Uterus (tissue), 4 donors: ENCODE results near the gene IL3. TPM values are rescaled to one million over a fixed set of nuclear protein-coding genes. Genes with fewer than 3 reads are reported as not detected.

Experiments
- DNase-seq, 2 donors: peaks; one replicate each; pipeline ENCODE4 v3.0.0-alpha.2; 2019 to 2020
- H3K27ac ChIP-seq, 2 donors: fragments of 200-600 bp; sonication (generic); 1 replicate in 1 of 2; 2 replicates in 1 of 2; pipeline ENCODE4 v1.5.1; 2016 to 2018
- H3K27me3 ChIP-seq, 2 donors: fragments of 200-600 bp; sonication (generic); one replicate each; pipeline ENCODE4 v1.5.1; 2018 to 2019; ENCODE audit warnings: control low read depth in 1 of 2
- H3K36me3 ChIP-seq, 2 donors: fragments of 200-600 bp; sonication (generic); one replicate each; pipeline ENCODE4 v1.5.1; 2019; ENCODE audit warnings: control low read depth in 1 of 2
- H3K4me1 ChIP-seq, 2 donors: fragments of 200-600 bp; sonication (generic); one replicate each; pipeline ENCODE4 v1.5.1; 2018 to 2019; ENCODE audit warnings: control low read depth in 1 of 2
- H3K4me3 ChIP-seq, 2 donors: fragments of 200-600 bp; sonication (generic); 1 replicate in 1 of 2; 2 replicates in 1 of 2; pipeline ENCODE4 v1.5.1; 2018 to 2019; ENCODE audit warnings: mild to moderate bottlenecking in 1 of 2
- H3K9me3 ChIP-seq, 2 donors: fragments of 200-600 bp; sonication (generic); one replicate each; pipeline ENCODE4 v1.5.1; 2019; ENCODE audit warnings: control low read depth in 1 of 2
- POLR2A ChIP-seq, 2 donors: fragments of 450-650 bp; IDR thresholded peaks; one replicate each; pipeline ENCODE4 v1.6.1; 2016; ENCODE audit warnings: antibody characterized with exemption in 2 of 2, mild to moderate bottlenecking in 1 of 2, moderate library complexity in 1 of 2
- intact Hi-C: fragments of 100-400 bp; cut with DNase I; formaldehyde crosslinking; loops from one replicate; pipeline ENCODE4 v1.15.1; 2023; ENCODE audit warnings: low total_unique reads
- total RNA-seq, 4 donors: library from RNA; depleted of rRNA in 3 of 4; stranded (reverse); fragments of >200 nt in 3 of 4; gene quantifications; one replicate each; pipeline versions ENCODE4 v1.1.0 to v1.2.4, GENCODE V29; 2014 to 2023
- TF ChIP-seq, protein P1 (sequence below), 4 experiments: fragments of 200-600 bp in 2 of 4; fragments of 450-650 bp in 2 of 4; sonication (generic) in 2 of 4; IDR thresholded peaks; one replicate each; pipeline ENCODE4 v1.5.1; 2016 to 2019; ENCODE audit warnings: antibody characterized with exemption in 4 of 4, mild to moderate bottlenecking in 2 of 4, moderate library complexity in 1 of 4
- donor health status: DM: yes; HTN: yes; CAD: no.

IL3 gene
- total RNA-seq: not detected

GRCh38 chr5:132060501-132061161 is at the start of gene IL3:
TSS of gene IL3 (plus strand) at chr5:132060655. CDS start at chr5:132060707, 52 bp downstream.
- no peaks in the 10 kb centered on the region for H3K4me1 ChIP-seq
- no peaks in the 10 kb centered on the region for H3K27me3 ChIP-seq
- intact Hi-C loops: loop anchor here (5.0 kb wide), 1 partner anchor 473 kb away; no protein-coding TSS in a partner anchor
- no peaks in the 10 kb centered on the region for H3K9me3 ChIP-seq
- DNase-seq: peak; percentile 6 to 8
- no peak within 1 kb of the TSS for H3K27ac ChIP-seq
- TF ChIP-seq, protein P1, sequence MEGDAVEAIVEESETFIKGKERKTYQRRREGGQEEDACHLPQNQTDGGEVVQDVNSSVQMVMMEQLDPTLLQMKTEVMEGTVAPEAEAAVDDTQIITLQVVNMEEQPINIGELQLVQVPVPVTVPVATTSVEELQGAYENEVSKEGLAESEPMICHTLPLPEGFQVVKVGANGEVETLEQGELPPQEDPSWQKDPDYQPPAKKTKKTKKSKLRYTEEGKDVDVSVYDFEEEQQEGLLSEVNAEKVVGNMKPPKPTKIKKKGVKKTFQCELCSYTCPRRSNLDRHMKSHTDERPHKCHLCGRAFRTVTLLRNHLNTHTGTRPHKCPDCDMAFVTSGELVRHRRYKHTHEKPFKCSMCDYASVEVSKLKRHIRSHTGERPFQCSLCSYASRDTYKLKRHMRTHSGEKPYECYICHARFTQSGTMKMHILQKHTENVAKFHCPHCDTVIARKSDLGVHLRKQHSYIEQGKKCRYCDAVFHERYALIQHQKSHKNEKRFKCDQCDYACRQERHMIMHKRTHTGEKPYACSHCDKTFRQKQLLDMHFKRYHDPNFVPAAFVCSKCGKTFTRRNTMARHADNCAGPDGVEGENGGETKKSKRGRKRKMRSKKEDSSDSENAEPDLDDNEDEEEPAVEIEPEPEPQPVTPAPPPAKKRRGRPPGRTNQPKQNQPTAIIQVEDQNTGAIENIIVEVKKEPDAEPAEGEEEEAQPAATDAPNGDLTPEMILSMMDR (IDR thresholded peaks at IDR 0.05): no peak
- no peak for TF ChIP-seq POLR2A (IDR thresholded peaks at IDR 0.05)
- no peaks in the 10 kb centered on the region for H3K36me3 ChIP-seq
- no peak within 1 kb of the TSS for H3K4me3 ChIP-seq

DNA sequence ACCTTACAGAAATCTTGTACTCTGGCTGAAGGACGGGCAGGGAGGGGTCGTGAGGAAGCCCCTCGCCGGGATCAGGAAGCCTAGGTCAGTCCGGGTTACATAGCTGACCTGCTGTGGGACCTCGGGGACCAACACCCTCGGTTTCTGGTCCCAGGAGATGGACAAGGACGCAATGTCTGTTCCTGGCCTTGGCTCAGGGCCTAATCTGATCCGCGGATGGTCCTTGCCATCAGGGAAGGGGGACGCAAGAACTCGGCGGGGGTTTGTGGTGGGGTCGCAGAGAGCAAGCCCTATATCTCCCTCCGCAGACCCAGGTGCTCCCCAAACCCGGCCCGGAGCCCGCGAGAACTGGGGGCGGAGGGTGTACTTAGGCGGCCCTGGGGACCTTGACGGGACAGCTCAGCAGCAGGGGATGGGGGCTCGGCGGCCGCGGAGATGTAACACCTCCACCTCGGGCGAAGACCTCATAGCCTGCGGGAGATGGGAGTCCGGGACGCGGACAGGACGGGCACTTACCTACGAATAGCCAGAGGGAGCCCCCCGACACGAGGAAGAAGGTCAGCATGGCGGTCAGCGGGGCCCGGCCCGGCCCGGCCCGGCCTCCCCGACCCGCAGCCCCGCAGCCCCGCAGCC is 49.4 kb upstream of the IL3 start:
- no peaks in the 10 kb centered on the region for H3K9me3 ChIP-seq
- DNase-seq: peak in 1 of 2 donors; percentile 7
- intact Hi-C loops: no loop called here
- no peaks in the 10 kb centered on the region for H3K36me3 ChIP-seq
- H3K27ac ChIP-seq: no peak overlapping the region
- no peak for TF ChIP-seq POLR2A (IDR thresholded peaks at IDR 0.05)
- TF ChIP-seq, protein P1 (IDR thresholded peaks at IDR 0.05): no peak
- peaks cover 0 to 11% of the 10 kb centered on the region in 2 donors for H3K4me1 ChIP-seq
- H3K27me3 ChIP-seq: no peaks in the 10 kb centered on the region
- H3K4me3 ChIP-seq: peak overlapping the region; percentile 9 to 34

GRCh38 chr5:132011622-132012343 is 48.7 kb upstream of the IL3 start, which contains the start of gene ACSL6:
TSS of gene ACSL6 (minus strand) at chr5:132011658. CDS start at chr5:132011553, 105 bp downstream.
- H3K27ac ChIP-seq: no peak within 1 kb of the TSS
- peak within 1 kb of the TSS; percentile 9 to 34 for H3K4me3 ChIP-seq
- peaks cover 0 to 11% of the 10 kb centered on the region in 2 donors for H3K4me1 ChIP-seq
- intact Hi-C loops: no loop called here
- no peak for TF ChIP-seq POLR2A (IDR thresholded peaks at IDR 0.05)
- TF ChIP-seq, protein P1 (IDR thresholded peaks at IDR 0.05): no peak
- H3K27me3 ChIP-seq: no peaks in the 10 kb centered on the region
- H3K9me3 ChIP-seq: no peaks in the 10 kb centered on the region
- DNase-seq: peak in 1 of 2 donors; percentile 8
- no peaks in the 10 kb centered on the region for H3K36me3 ChIP-seq

DNA sequence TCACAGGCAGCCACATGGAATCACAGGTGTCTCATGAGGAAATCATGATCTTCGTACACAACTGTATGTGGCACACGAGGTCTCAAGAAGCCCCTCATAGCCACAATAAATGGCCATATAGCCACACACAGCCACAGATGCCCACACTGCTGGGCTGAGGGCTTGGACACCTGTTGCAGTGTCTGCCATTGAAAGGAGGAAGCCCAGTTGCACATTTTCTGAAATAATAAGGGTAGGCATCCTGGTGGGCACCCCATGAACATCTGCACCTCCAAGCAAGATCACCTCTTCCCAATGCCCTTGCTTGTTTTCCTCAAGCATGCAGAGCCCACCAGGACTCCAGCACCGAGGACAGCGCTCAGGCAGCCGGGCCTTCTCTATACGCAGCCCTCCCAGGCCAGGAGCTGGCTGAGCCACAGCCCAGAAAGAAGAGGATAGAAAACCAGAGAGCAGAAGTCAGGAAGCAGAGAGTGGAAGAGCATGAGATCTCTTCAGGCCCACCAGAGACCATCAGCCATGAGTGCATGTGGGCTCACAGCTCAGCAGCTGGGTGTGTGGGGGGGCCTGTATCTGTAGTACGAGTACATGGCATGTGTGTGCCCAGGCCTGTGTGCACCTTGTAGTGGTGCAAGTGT is 48.0 kb upstream of the IL3 start:
- Histone ChIP-seq H3K4me1 (peaks cover 0 to 11% of the 10 kb centered on the region in 2 donors), H3K27ac (no peak overlapping the region), H3K27me3 (no peaks in the 10 kb centered on the region), H3K4me3 (no peak overlapping the region), H3K9me3 (no peaks in the 10 kb centered on the region), H3K36me3 (no peaks in the 10 kb centered on the region)
- intact Hi-C loops: no loop called here
- TF ChIP-seq, protein P1 (IDR thresholded peaks at IDR 0.05): no peak
- no peak for TF ChIP-seq POLR2A (IDR thresholded peaks at IDR 0.05)
- peak in 1 of 2 donors; percentile 5 for DNase-seq
